Tibial nerve (tissue), 4 donors: Measurements from ENCODE around the gene ZYG11B. TPM values are rescaled to one million over a fixed set of nuclear protein-coding genes. Genes with fewer than 3 reads are reported as not detected.
"Not testable (repeated sequence)": the region's sequence is repeated elsewhere in the genome, so short reads cannot be mapped to it uniquely, and the experiment has no call there.

Source experiments
- DNase-seq, 2 donors: peaks; one replicate each; pipeline ENCODE4 v3.0.0-alpha.2; 2019; ENCODE audit warnings: low spot score in 2 of 2
- H3K27ac ChIP-seq, 4 donors: fragments of 200-600 bp; sonication (generic) in 3 of 4; one replicate each; pipeline ENCODE4 v1.5.1; 2017 to 2019; ENCODE audit warnings: mild to moderate bottlenecking in 1 of 4
- H3K27me3 ChIP-seq, 2 donors: fragments of 200-600 bp; sonication (generic) in 1 of 2; one replicate each; pipeline versions ENCODE4 v1.5.1 to v1.6.0; 2017 to 2019
- H3K36me3 ChIP-seq, 3 donors: fragments of 200-600 bp; sonication (generic); one replicate each; pipeline ENCODE4 v1.5.1; 2018 to 2019
- H3K4me1 ChIP-seq, 4 donors: fragments of 200-600 bp; sonication (generic) in 3 of 4; one replicate each; pipeline ENCODE4 v1.5.1; 2017 to 2019
- H3K4me3 ChIP-seq, 4 donors: fragments of 200-600 bp; sonication (generic) in 3 of 4; one replicate each; pipeline ENCODE4 v1.5.1; 2017 to 2019; ENCODE audit warnings: mild to moderate bottlenecking in 1 of 4, moderate library complexity in 1 of 4
- H3K9me3 ChIP-seq, 4 donors: fragments of 200-600 bp; sonication (generic) in 3 of 4; one replicate each; pipeline ENCODE4 v1.5.1; 2017 to 2019
- CTCF ChIP-seq, 5 experiments: fragments of 200-600 bp in 3 of 5; fragments of 450-650 bp in 2 of 5; sonication (generic) in 3 of 5; IDR thresholded peaks; one replicate each; pipeline ENCODE4 v1.5.1; 2016 to 2019; ENCODE audit warnings: antibody characterized with exemption in 5 of 5, mild to moderate bottlenecking in 3 of 5, moderate library complexity in 2 of 5
- EP300 ChIP-seq, 2 donors: sonication (generic); formaldehyde crosslinking; IDR thresholded peaks; one replicate each; pipeline ENCODE4 v1.6.1; 2017; ENCODE audit warnings: antibody characterized with exemption in 2 of 2, mild to moderate bottlenecking in 1 of 2
- POLR2A ChIP-seq, 2 donors: fragments of 450-650 bp; IDR thresholded peaks; one replicate each; pipeline ENCODE4 v1.6.1; 2017; ENCODE audit warnings: antibody characterized with exemption in 2 of 2, mild to moderate bottlenecking in 2 of 2, moderate library complexity in 2 of 2
- WGBS, 2 donors: methylation state at CpG; one replicate each; pipeline ENCODE4 v1.1.5; 2018; 5-methylcytosine and 5-hydroxymethylcytosine counted together
- total RNA-seq, 4 donors: library from RNA; depleted of rRNA; stranded (reverse); fragments of >200 nt; gene quantifications; one replicate each; pipeline ENCODE4 v1.1.0, GENCODE V29; 2016

Gene ZYG11B
- total RNA-seq, 4 donors from 2014 or later, result 41.9 to 46.5 (median 42.7) TPM

- H3K27ac ChIP-seq, result peak overlapping the region in 1 of 4 donors; percentile 68
- no peaks in the 10 kb centered on the region for H3K27me3 ChIP-seq
- WGBS, 2 donors, result 65 to 87% methylated on average over 5 of the region's 5 CpGs
- no peak for DNase-seq
- no peaks in the 10 kb centered on the region for H3K36me3 ChIP-seq
- no peak overlapping the region for H3K4me3 ChIP-seq
- TF ChIP-seq EP300 (IDR thresholded peaks at IDR 0.05) (no peak), POLR2A (IDR thresholded peaks at IDR 0.05) (no peak), CTCF (IDR thresholded peaks at IDR 0.05) (no peak)
- H3K4me1 ChIP-seq, result peaks cover 0 to 3% (median 0%) of the 10 kb centered on the region in 4 donors
- H3K9me3 ChIP-seq, result no peaks in the 10 kb centered on the region
These were observed 18.2 kb upstream of the ZYG11B start for GRCh38 chr1:52707927-52708655.

- Histone ChIP-seq H3K4me1 (no peaks in the 10 kb centered on the region), H3K4me3 (no peak overlapping the region), H3K27me3 (no peaks in the 10 kb centered on the region), H3K27ac (no peak overlapping the region), H3K36me3 (no peaks in the 10 kb centered on the region), H3K9me3 (no peaks in the 10 kb centered on the region)
- no peak for DNase-seq
- no peak for TF ChIP-seq CTCF (IDR thresholded peaks at IDR 0.05)
- TF ChIP-seq POLR2A (IDR thresholded peaks at IDR 0.05), result no peak
- no peak for TF ChIP-seq EP300 (IDR thresholded peaks at IDR 0.05)
- WGBS, 2 donors, result 64 to 66% methylated on average over 6 of the region's 6 CpGs
These were observed 17.2 kb upstream of the ZYG11B start for GRCh38 chr1:52709016-52709415.

GRCh38 chr1:52713590-52713989 is 12.7 kb upstream of the ZYG11B start:
- WGBS, 2 donors, result 85 to 91% methylated on average over 4 of the region's 4 CpGs
- Histone ChIP-seq H3K4me3 (no peak overlapping the region), H3K4me1 (no peaks in the 10 kb centered on the region), H3K9me3 (no peaks in the 10 kb centered on the region), H3K27me3 (no peaks in the 10 kb centered on the region), H3K36me3 (no peaks in the 10 kb centered on the region), H3K27ac (no peak overlapping the region)
- DNase-seq, result no peak
- no peak for TF ChIP-seq POLR2A (IDR thresholded peaks at IDR 0.05)
- TF ChIP-seq CTCF (IDR thresholded peaks at IDR 0.05), result no peak
- TF ChIP-seq EP300 (IDR thresholded peaks at IDR 0.05), result no peak

GRCh38 chr1:52715296-52715695 is 11.0 kb upstream of the ZYG11B start:
- WGBS, 2 donors, result 87 to 94% methylated on average over 6 of the region's 6 CpGs

GRCh38 chr1:52723260-52723659 is 3.0 kb upstream of the ZYG11B start:
- H3K4me3 ChIP-seq, result no peak overlapping the region
- no peak overlapping the region for H3K27ac ChIP-seq
- H3K4me1 ChIP-seq, result peaks cover 0 to 20% (median 10%) of the 10 kb centered on the region in 4 donors
- H3K36me3 ChIP-seq, result no peaks in the 10 kb centered on the region
- WGBS, 2 donors, result 80 to 87% methylated on average over 4 of the region's 4 CpGs
- no peaks in the 10 kb centered on the region for H3K9me3 ChIP-seq
- no peak for TF ChIP-seq CTCF (IDR thresholded peaks at IDR 0.05)
- TF ChIP-seq EP300 (IDR thresholded peaks at IDR 0.05), result no peak
- TF ChIP-seq POLR2A (IDR thresholded peaks at IDR 0.05), result no peak
- no peaks in the 10 kb centered on the region for H3K27me3 ChIP-seq
- no peak for DNase-seq

More at GRCh38 chr1:52715296-52715695, 11.0 kb upstream of the ZYG11B start:
- H3K9me3 ChIP-seq, DNase-seq, H3K27me3 ChIP-seq, H3K36me3 ChIP-seq, H3K4me3 ChIP-seq, H3K27ac ChIP-seq, H3K4me1 ChIP-seq: not testable (repeated sequence)
